SH-SY5Y (cell line): ENCODE results near the gene FOXP1.

Source experiments
- GATA2 ChIP-seq: IDR thresholded peaks from 2 replicates; pipeline ENCODE4 v1.6.1; 2011; ENCODE audit warnings: mild to moderate bottlenecking, low read depth, low read length
- GATA3 ChIP-seq: IDR thresholded peaks from 2 replicates; pipeline ENCODE4 v1.6.1; 2011; ENCODE audit warnings: low read depth, mild to moderate bottlenecking, low read length, moderate library complexity

DNA sequence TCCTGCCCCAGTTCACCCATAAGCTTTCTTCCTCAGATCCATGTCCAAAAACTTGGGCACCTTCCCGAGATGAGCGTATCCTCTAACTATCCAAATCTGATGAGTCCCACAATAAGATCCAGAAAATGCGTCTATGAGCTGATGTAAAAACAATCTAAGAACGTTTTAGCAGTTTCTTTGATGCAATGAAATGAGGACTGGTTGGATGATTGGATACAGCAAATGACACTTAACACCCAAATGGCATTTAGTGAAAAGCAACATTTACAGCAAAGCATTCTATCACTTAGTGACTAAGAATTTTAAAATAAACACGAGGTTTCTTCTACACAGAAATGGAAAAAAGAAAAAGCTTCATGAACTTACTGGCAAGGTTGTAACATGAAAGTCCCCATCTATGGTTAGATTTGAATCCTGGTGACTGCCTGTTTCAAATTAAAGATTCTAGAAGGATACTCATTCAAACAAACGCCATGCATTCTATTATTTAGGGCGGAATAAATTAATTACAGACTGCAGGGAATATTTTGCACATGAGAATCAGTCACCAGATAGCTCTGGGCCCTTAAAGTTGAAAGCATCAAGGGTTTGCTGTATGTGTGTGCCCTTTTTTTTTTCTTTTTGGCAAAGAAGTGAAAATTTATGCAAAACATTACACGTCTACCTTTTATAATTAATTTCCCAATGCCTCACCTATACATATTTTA, 598.6 kb downstream of the FOXP1 start:
- TF ChIP-seq GATA3, result no peak
- TF ChIP-seq GATA2, result no peak
